NCI-H1048 (cell line): ENCODE data around the gene CACTIN.
A peak's percentile ranks its signal among the peaks of the same experiment; 100 is the strongest.
"Not testable (repeated sequence)": the region's sequence is repeated elsewhere in the genome, so short reads cannot be mapped to it uniquely, and the experiment has no call there.

Source experiments
- DNase-seq: peaks from one replicate; lab custom pipeline; 2025; lab: John Stamatoyannopoulos, UW

The CACTIN gene

DNA sequence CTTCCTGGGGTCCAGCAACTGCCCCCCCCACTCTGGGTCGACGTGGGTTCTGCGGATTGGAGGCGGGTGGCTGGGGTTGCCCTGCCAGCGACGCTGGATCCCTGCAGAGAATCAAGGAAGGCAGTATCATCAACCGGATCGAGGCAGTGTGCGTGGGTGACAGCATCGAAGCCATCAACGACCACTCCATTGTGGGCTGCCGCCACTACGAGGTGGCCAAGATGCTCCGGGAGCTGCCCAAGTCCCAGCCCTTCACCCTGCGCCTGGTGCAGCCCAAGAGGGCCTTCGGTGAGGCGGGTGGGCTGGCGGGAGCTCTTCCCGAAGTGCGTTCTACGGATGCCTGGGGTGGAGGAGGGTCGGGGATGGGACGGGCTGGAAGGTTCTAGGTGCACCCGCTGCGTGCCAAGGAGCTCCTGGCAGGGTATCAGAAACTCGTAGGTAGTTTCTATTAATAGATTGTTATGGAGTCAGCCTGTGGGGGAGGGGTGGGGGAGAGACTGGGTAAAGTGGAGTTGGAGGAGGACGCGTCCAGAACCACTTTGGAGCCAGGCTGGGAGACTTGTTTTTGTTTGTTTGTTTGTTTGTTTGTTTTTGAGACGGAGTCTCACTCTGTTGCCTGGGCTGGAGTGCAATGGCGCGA lies 39.8 kb downstream of the CACTIN start:
- DNase-seq, result no peak

DNA sequence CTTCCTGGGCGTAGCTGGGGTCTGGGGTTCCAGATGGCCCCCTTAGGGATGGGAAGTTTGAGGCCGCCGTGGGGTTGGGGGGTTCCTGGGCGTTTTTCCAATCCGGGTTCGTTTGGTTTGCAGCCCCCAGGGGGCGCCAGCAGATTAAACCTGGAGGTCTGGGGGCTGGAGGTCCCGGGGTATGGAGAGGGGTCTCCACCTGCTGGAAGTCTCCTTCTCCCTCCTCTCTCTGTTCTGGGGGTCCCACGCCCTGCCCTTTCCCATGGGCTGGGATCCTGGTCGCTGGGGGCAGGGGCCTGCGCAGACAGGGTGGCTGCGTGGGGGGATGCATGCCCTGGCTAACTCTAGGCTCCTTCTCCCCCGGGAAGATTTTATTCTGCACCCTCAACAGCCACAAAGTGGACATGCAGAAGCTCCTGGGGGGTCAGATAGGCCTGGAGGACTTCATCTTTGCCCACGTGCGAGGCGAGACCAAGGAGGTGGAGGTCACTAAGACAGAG lies 40.4 kb downstream of the CACTIN start:
- no peak for DNase-seq

GRCh38 chr19:3585301-3586126 lies 41.1 kb downstream of the CACTIN start, which contains the start of gene GIPC3:
GIPC3 (plus strand) TSS chr19:3585478; CDS start chr19:3585598, 120 bp downstream.
- no peak for DNase-seq

DNA sequence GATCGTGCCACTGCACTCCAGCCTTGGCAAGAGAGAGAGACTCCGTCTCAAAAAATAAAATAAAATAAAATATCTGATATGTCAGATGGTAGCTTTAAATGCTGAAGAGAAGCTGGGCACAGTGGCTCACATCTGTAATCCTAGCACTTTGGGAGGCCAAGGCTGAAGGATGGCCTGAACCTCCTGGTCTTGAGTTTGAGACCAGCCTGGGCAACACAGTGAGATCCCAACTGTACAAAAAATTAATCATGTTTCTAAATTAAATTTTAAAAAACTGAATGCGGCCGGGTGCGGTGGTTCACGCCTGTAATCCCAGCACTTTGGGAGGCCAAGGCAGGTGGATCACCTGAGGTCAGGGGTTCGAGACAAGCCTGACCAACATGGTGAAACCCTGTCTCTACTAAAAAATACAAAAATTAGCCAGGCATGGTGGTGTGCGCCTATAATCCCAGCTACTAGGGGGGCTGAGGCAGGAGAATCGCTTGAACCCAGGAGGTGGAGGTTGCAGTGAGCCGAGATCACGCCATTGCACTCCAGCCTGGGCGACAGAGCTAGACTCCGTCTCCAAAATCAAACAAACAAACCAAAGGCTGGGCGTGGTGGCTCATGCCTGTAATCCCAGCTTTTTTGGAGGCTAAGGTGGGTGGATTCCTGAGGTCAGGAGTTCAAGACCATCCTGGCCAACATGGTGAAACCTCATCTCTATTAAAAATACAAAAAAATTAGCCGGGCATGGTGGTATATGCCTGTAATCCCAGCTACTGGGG lies 42.4 kb downstream of the CACTIN start:
- DNase-seq, result not testable (repeated sequence)

DNA sequence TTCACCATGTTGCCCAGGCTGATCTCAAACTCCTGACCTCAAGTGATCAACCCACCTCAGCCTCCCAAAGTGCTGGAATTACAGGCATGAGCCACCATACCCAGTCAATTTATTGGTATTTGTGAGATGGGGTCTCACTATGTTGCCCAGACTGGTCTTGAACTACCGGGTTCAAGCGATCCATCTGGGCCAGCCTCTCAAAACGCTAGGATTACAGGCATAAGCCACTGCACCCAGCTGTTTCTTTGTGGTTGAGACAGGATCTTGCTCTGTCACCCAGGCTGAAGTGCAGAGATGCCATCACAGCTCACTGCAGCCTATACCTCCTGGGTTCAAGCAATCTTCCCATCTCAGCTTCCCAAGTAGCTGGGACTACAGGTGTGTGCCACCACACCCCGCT lies 44.8 kb downstream of the CACTIN start:
- DNase-seq, result not testable (repeated sequence)

GRCh38 chr19:3580156-3580934 lies 46.2 kb downstream of the CACTIN start:
- no peak for DNase-seq

DNA sequence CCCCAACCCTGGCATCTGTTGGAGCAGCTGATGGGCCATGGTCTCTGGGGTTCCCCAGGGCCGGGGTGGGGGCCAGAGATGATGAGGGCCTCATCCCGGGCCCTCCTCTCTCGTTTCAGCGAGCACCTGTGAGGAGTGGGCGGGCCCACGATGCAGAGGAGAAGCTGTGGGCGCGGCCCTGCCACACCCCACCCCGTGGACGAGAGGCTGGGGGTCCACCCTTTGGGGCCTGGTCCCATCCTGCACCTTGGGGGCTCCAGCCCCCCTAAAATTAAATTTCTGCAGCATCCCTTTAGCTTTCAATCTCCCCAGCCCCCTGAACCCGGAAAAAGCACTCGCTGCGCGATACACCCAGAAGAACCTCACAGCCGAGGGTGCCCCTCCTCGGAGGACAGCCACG lies 48.2 kb downstream of the CACTIN start:
- DNase-seq, result no peak

GRCh38 chr19:3577723-3578344 lies 48.8 kb downstream of the CACTIN start:
- no peak for DNase-seq

- no peak for DNase-seq
These were observed 49.7 kb downstream of the CACTIN start for GRCh38 chr19:3576696-3577443.

DNA sequence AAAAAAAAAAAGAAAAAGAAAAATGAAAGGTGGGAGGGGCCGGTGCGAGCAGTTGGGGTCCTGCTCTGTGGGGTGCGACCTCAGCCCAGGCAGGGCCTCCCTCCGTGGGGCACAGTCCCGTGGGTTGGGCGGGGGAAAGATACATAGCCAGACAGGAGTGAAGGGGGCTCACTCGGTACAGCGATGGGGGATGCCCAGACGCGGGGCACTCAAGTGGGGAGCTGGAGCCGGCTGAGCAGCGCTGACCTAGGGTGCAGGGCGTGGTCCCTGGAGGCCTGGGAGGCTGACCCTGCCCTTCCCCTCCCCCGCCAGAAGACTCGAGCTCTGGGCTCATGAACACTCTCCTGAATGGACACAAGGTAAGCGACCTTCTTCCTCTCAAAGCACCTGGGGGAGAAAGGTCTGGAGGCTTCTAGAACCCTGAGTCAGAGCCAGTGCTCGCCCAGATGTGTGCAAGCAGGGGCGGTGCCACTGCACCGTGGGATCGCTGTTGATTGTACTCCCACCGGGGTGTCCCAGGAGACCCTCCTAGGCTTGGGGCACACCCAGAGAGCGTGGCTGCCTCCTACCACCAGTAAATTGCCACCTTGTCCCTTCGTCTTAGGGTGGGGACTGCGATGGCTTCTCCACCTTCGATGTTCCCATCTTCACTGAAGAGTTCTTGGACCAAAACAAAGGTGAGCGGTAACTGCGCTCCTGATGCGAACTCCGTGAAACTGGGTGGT lies 50.5 kb downstream of the CACTIN start:
- DNase-seq, result no peak

- DNase-seq, result no peak
These were observed 51.3 kb downstream of the CACTIN start for GRCh38 chr19:3575260-3575741.

- DNase-seq, result peak; percentile 98
These were observed 52.5 kb downstream of the CACTIN start for GRCh38 chr19:3573858-3574637.

DNA sequence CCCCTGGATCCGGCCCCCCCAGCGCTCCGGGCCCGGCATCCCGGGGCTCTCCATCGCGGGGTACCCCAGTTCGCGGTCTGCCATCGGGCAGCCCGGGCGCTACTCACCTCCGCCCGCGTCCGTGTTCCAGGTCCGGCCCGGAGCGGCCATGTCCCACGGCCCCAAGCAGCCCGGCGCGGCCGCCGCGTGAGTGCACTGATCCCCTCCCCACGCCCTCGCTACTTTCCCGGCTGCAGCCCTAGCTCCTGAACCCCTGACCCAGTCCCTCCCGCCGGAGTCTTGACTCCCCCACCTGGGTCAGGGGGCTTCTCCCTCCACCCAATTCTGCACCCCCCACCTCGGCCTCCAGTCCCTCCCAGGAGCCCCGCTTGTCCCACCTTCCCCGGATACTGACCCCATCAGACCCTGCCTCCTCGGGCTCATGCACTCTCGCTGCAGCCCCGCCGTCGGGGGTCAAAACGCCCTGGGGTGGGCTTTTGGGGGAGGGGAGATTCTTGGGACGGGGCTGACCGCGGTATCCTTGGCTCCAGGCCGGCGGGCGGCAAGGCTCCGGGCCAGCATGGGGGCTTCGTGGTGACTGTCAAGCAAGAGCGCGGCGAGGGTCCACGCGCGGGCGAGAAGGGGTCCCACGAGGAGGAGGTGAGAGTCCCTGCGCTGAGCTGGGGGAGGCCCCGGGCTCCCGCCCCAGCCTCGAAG lies 53.3 kb downstream of the CACTIN start:
- no peak for DNase-seq

DNA sequence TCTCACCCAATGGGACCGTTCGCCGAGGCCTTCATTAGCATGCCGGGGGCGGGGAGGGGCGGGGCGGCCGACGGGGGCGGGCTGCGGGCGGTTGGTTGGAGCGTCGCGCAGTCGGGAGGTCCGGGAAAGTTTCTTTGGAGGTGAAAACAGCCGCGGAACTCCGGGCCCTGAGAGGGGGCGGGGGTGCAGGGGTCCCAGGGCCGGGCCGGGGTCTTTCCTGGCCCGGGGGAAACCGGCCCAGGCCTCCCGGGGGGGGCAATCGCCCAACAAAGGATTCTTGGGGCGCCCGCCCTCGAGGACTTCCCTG lies 53.8 kb downstream of the CACTIN start, which contains the start of gene HMG20B:
Gene HMG20B (plus strand): TSS at position 90 of the 307 bp plus-strand sequence. CDS start 366 bp downstream, outside the sequence.
- no peak for DNase-seq

GRCh38 chr19:3572132-3572854 lies 54.3 kb downstream of the CACTIN start:
- peak; percentile 97 for DNase-seq

DNA sequence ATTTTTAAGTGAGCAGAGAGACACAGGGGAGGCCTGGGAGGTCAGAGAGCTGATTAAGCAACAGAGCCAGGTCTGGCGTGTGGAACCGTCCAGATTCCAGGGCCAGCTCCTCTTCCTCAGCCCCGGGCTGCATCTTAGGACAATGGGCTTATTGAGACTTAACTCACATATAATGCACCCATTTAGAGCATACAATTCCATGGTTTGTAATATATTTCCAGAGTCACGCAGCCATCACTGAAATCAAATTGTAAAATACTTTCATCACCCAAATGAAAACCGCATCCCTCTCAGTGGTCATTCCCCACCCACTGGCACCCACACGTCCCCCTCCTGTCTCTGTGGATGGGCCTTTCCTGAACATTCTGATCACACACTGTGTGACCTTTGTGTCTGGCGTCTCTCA lies 56.0 kb downstream of the CACTIN start:
- no peak for DNase-seq

DNA sequence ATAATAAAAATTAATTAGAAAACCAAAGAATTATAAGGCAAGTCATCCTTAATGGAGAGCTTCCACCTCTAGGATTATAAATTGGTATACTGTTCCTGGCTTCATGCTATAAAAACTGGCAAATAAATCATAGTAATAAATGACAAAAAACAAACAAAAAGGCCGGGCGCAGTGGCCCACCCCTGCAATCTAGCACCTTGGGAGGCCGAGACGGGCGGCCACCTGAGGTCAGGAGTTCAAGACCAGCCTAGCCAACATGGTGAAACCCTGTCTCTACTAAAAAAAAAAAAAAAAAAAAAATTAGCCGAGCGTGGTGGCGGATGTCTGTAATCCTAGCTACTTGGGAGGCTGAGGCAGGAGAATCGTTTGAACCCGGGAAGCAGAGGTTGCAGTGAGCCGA lies 56.5 kb downstream of the CACTIN start:
- DNase-seq, result not testable (repeated sequence)

- no peak for DNase-seq
These were observed 61.5 kb downstream of the CACTIN start for GRCh38 chr19:3565139-3565538.
